HepG2 (cell line): ENCODE data around the gene MEX3A. TPM values are rescaled to one million over a fixed set of nuclear protein-coding genes. Genes with fewer than 3 reads are reported as not detected.

ENCODE experiments used
- CHD4 ChIP-seq: fragments of 200-600 bp; sonication (generic); IDR thresholded peaks from 2 replicates; pipeline ENCODE4 v1.7.0; 2017; ENCODE audit warnings: mild to moderate bottlenecking, low read length, borderline replicate concordance
- ETS1 ChIP-seq: sonication (generic); formaldehyde crosslinking; IDR thresholded peaks from 2 replicates; pipeline ENCODE4 v1.4.0; 2020; ENCODE audit warnings: missing genetic modification reagents
- HBP1 ChIP-seq: IDR thresholded peaks from 2 replicates; pipeline ENCODE4 v1.6.1; 2016; ENCODE audit warnings: low read depth, control low read depth
- MIXL1 ChIP-seq: IDR thresholded peaks from 2 replicates; pipeline ENCODE4 v1.6.1; 2016
- NFIC ChIP-seq: IDR thresholded peaks from 2 replicates; pipeline ENCODE4 v1.6.1; 2012; ENCODE audit warnings: mild to moderate bottlenecking, low read length, inconsistent platforms
- PHF21A ChIP-seq: sonication (generic); formaldehyde crosslinking; IDR thresholded peaks from 2 replicates; pipeline ENCODE4 v1.5.0; 2020; ENCODE audit warnings: mild to moderate bottlenecking, missing genetic modification reagents
- PHF5A ChIP-seq: IDR thresholded peaks from one replicate; pipeline ENCODE4 v1.6.1; 2018; ENCODE audit warnings: low read depth, missing genetic modification reagents; ENCODE audit not compliant: unreplicated experiment
- POGK ChIP-seq: sonication (generic); formaldehyde crosslinking; conservative IDR thresholded peaks from 2 replicates; pipeline ENCODE4 v1.8.0; 2022; ENCODE audit warnings: mild to moderate bottlenecking, moderate library complexity, missing genetic modification reagents
- SALL1 ChIP-seq: sonication (generic); formaldehyde crosslinking; IDR thresholded peaks from 2 replicates; pipeline ENCODE4 v1.8.0; 2022; ENCODE audit warnings: mild to moderate bottlenecking, missing genetic modification reagents
- SIX1 ChIP-seq: sonication (generic); formaldehyde crosslinking; IDR thresholded peaks from 2 replicates; pipeline ENCODE4 v1.4.0; 2020; ENCODE audit warnings: missing genetic modification reagents, borderline replicate concordance
- SP140L ChIP-seq: sonication (generic); formaldehyde crosslinking; IDR thresholded peaks from 2 replicates; pipeline ENCODE4 v1.4.0; 2020; ENCODE audit warnings: missing genetic modification reagents, borderline replicate concordance
- SSRP1 ChIP-seq: IDR thresholded peaks from 2 replicates; pipeline ENCODE4 v1.6.1; 2016; ENCODE audit warnings: control low read depth
- TAF1 ChIP-seq: sonication (generic); formaldehyde crosslinking; IDR thresholded peaks from 2 replicates; pipeline ENCODE4 v1.4.0; 2020; ENCODE audit warnings: missing genetic modification reagents
- TRIM24 ChIP-seq: sonication (generic); formaldehyde crosslinking; IDR thresholded peaks from 2 replicates; pipeline ENCODE4 v1.8.0; 2022; ENCODE audit warnings: mild to moderate bottlenecking, missing genetic modification reagents
- YY1 ChIP-seq: IDR thresholded peaks from 2 replicates; pipeline ENCODE4 v1.6.1; 2011; ENCODE audit warnings: low read length, low read depth, moderate library complexity, mild to moderate bottlenecking; ENCODE audit not compliant: insufficient read depth, insufficient replicate concordance
- ZEB1 ChIP-seq: IDR thresholded peaks from 2 replicates; pipeline ENCODE4 v1.6.1; 2012; ENCODE audit warnings: mild to moderate bottlenecking, low read depth, inconsistent platforms; ENCODE audit not compliant: insufficient replicate concordance
- ZNF350 ChIP-seq: sonication (generic); formaldehyde crosslinking; IDR thresholded peaks from 2 replicates; pipeline ENCODE4 v1.4.0; 2020; ENCODE audit warnings: mild to moderate bottlenecking, low read depth, missing genetic modification reagents, borderline replicate concordance
- ZNF552 ChIP-seq: sonication (generic); formaldehyde crosslinking; IDR thresholded peaks from 2 replicates; pipeline ENCODE4 v1.9.0; 2022; ENCODE audit warnings: missing genetic modification reagents, mild to moderate bottlenecking, borderline replicate concordance
- ZNF609 ChIP-seq: sonication (generic); formaldehyde crosslinking; IDR thresholded peaks from 2 replicates; pipeline ENCODE4 v1.4.0; 2020; ENCODE audit warnings: mild to moderate bottlenecking, missing genetic modification reagents, borderline replicate concordance
- ZNF644 ChIP-seq: IDR thresholded peaks from 2 replicates; pipeline ENCODE4 v1.6.1; 2016; ENCODE audit warnings: low read depth
- ZNF782 ChIP-seq: sonication (generic); formaldehyde crosslinking; IDR thresholded peaks from 2 replicates; pipeline ENCODE4 v1.4.0; 2020; ENCODE audit warnings: missing genetic modification reagents, mild to moderate bottlenecking, borderline replicate concordance
- ZNF788 ChIP-seq: sonication (generic); formaldehyde crosslinking; IDR thresholded peaks from 2 replicates; pipeline ENCODE4 v1.5.0; 2020; ENCODE audit warnings: mild to moderate bottlenecking, missing genetic modification reagents, borderline replicate concordance
- polyA plus RNA-seq, 8 experiments: library from polyadenylated mRNA; depleted of rRNA in 3 of 8; stranded (reverse) in 7 of 8; unstranded in 1 of 8; fragments of >200 nt; fragmentation: Illumina TruSeq in 4 of 8; extraction: Trizol in 4 of 8; gene quantifications; 2 replicates each; pipeline versions ENCODE4 v1.2.1 to v1.2.3, GENCODE V29; 2011 to 2016; ENCODE audit warnings: low read depth in 4 of 8, missing spikeins in 1 of 8, mixed read lengths in 1 of 8; ENCODE audit not compliant: insufficient read depth in 1 of 8
- total RNA-seq, 5 experiments: library from RNA; depleted of rRNA; stranded (reverse); fragments of >200 nt; fragmentation: Illumina TruSeq; extraction: Trizol; gene quantifications; 2 replicates each; pipeline ENCODE4 v1.2.3, GENCODE V29; 2016; ENCODE audit warnings: low read depth in 1 of 5

The MEX3A gene
- total and polyA plus RNA-seq, 2 of the 13 experiments (the other 11 are each of a cell fraction or from before 2014, with no cell fraction given): 7.6 to 9.1 TPM

GRCh38 chr1:156082309-156083091, at the start of gene MEX3A (continued):
- TF ChIP-seq TRIM24 (no peak), ZNF350 (CRISPR knock-in tag) (no peak), ZNF788 (CRISPR knock-in tag) (no peak), ETS1 (CRISPR knock-in tag) (no peak), TAF1 (no peak), NFIC (no peak), SIX1 (no peak), ZEB1 (no peak), PHF5A (CRISPR knock-in tag) (no peak), YY1 (peak; percentile 67), PHF21A (CRISPR knock-in tag) (peak; percentile 73), SSRP1 (CRISPR knock-in tag) (no peak), SALL1 (CRISPR knock-in tag) (no peak), ZNF644 (no peak), SP140L (CRISPR knock-in tag) (no peak), MIXL1 (no peak), ZNF552 (CRISPR knock-in tag) (no peak), CHD4 (no peak), ZNF782 (CRISPR knock-in tag) (no peak), POGK (CRISPR knock-in tag) (no peak), HBP1 (CRISPR knock-in tag) (peak; percentile 55; the same call in 1 of the 2 replicates), ZNF609 (no peak)
